Measurements from ENCODE around the gene MGARP.

GRCh38 chr4:139227729-139228404 lies 52.2 kb downstream of the MGARP start:
- TF ChIP-seq, protein P1, sequence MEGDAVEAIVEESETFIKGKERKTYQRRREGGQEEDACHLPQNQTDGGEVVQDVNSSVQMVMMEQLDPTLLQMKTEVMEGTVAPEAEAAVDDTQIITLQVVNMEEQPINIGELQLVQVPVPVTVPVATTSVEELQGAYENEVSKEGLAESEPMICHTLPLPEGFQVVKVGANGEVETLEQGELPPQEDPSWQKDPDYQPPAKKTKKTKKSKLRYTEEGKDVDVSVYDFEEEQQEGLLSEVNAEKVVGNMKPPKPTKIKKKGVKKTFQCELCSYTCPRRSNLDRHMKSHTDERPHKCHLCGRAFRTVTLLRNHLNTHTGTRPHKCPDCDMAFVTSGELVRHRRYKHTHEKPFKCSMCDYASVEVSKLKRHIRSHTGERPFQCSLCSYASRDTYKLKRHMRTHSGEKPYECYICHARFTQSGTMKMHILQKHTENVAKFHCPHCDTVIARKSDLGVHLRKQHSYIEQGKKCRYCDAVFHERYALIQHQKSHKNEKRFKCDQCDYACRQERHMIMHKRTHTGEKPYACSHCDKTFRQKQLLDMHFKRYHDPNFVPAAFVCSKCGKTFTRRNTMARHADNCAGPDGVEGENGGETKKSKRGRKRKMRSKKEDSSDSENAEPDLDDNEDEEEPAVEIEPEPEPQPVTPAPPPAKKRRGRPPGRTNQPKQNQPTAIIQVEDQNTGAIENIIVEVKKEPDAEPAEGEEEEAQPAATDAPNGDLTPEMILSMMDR (conservative IDR thresholded peaks at IDR 0.05; ENCODE audit: low read length): peak; percentile 68
- no peak for TF ChIP-seq EZH2phosphoT487 (IDR thresholded peaks at IDR 0.05; ENCODE audit: borderline replicate concordance, low read depth, low read length)
